Measurements from ENCODE around the gene IL36RN.

Gene IL36RN

GRCh38 chr2:113111823-113112287 is 52.9 kb downstream of the IL36RN start:
- H2AFZ ChIP-seq (ENCODE audit: low read depth, low read length), result no peak overlapping the region
- H3K36me3 ChIP-seq (ENCODE audit: insufficient read depth, low read length), result no peaks in the 10 kb centered on the region
- no peak overlapping the region for H3K27ac ChIP-seq (ENCODE audit: low read length)
- no peak overlapping the region for H3K9ac ChIP-seq (ENCODE audit: low read depth, low read length)
- no peaks in the 10 kb centered on the region for H3K9me3 ChIP-seq (ENCODE audit: insufficient read depth, low read length, severe bottlenecking)
- H3K4me3 ChIP-seq (ENCODE audit: low read depth in 1 of 2, low read length in 2 of 2), result no peak overlapping the region
- peaks cover 5% of the 10 kb centered on the region for H3K27me3 ChIP-seq (ENCODE audit: insufficient read depth, low read length, poor library complexity)
- DNase-seq, result no peak
- no peaks in the 10 kb centered on the region for H4K20me1 ChIP-seq (ENCODE audit: insufficient read depth, low read length)
- no peaks in the 10 kb centered on the region for H3K79me2 ChIP-seq (ENCODE audit: insufficient read depth, low read length)
- no peaks in the 10 kb centered on the region for H3K4me1 ChIP-seq (ENCODE audit: insufficient read depth, low read length)
- TF ChIP-seq EZH2 (IDR thresholded peaks at IDR 0.05; ENCODE audit: borderline replicate concordance, low read depth, low read length, severe bottlenecking) (no peak), CTCF (IDR thresholded peaks at IDR 0.05; ENCODE audit: borderline replicate concordance, extremely low read depth, low read length, poor library complexity, severe bottlenecking) (no peak)
- H3K4me2 ChIP-seq (ENCODE audit: insufficient read depth, low read length), result no peak overlapping the region
- ATAC-seq (ENCODE audit: insufficient read depth, low read depth), result no peak

- DNase-seq, result no peak
- Histone ChIP-seq H3K36me3 (ENCODE audit: insufficient read depth, low read length) (no peaks in the 10 kb centered on the region), H3K27me3 (ENCODE audit: insufficient read depth, low read length, poor library complexity) (peaks cover 5% of the 10 kb centered on the region), H3K4me3 (ENCODE audit: low read depth in 1 of 2, low read length in 2 of 2) (no peak overlapping the region), H2AFZ (ENCODE audit: low read depth, low read length) (no peak overlapping the region), H3K4me1 (ENCODE audit: insufficient read depth, low read length) (no peaks in the 10 kb centered on the region), H3K9ac (ENCODE audit: low read depth, low read length) (no peak overlapping the region), H3K79me2 (ENCODE audit: insufficient read depth, low read length) (no peaks in the 10 kb centered on the region), H4K20me1 (ENCODE audit: insufficient read depth, low read length) (no peaks in the 10 kb centered on the region), H3K4me2 (ENCODE audit: insufficient read depth, low read length) (no peak overlapping the region), H3K27ac (ENCODE audit: low read length) (no peak overlapping the region), H3K9me3 (ENCODE audit: insufficient read depth, low read length, severe bottlenecking) (no peaks in the 10 kb centered on the region)
- no peak for ATAC-seq (ENCODE audit: insufficient read depth, low read depth)
- no peak for TF ChIP-seq EZH2 (IDR thresholded peaks at IDR 0.05; ENCODE audit: borderline replicate concordance, low read depth, low read length, severe bottlenecking)
- no peak for TF ChIP-seq CTCF (IDR thresholded peaks at IDR 0.05; ENCODE audit: borderline replicate concordance, extremely low read depth, low read length, poor library complexity, severe bottlenecking)
These were observed 53.4 kb downstream of the IL36RN start for GRCh38 chr2:113112441-113112840.

GRCh38 chr2:113112871-113113270 is 53.9 kb downstream of the IL36RN start:
- TF ChIP-seq CTCF (IDR thresholded peaks at IDR 0.05; ENCODE audit: borderline replicate concordance, extremely low read depth, low read length, poor library complexity, severe bottlenecking) (no peak), EZH2 (IDR thresholded peaks at IDR 0.05; ENCODE audit: borderline replicate concordance, low read depth, low read length, severe bottlenecking) (no peak)
- DNase-seq, result no peak
- no peaks in the 10 kb centered on the region for H3K79me2 ChIP-seq (ENCODE audit: insufficient read depth, low read length)
- no peak overlapping the region for H3K27ac ChIP-seq (ENCODE audit: low read length)
- no peak overlapping the region for H3K4me2 ChIP-seq (ENCODE audit: insufficient read depth, low read length)
- no peaks in the 10 kb centered on the region for H3K36me3 ChIP-seq (ENCODE audit: insufficient read depth, low read length)
- H2AFZ ChIP-seq (ENCODE audit: low read depth, low read length), result no peak overlapping the region
- ATAC-seq (ENCODE audit: insufficient read depth, low read depth), result no peak
- no peaks in the 10 kb centered on the region for H4K20me1 ChIP-seq (ENCODE audit: insufficient read depth, low read length)
- no peaks in the 10 kb centered on the region for H3K9me3 ChIP-seq (ENCODE audit: insufficient read depth, low read length, severe bottlenecking)
- H3K9ac ChIP-seq (ENCODE audit: low read depth, low read length), result no peak overlapping the region
- no peak overlapping the region for H3K4me3 ChIP-seq (ENCODE audit: low read depth in 1 of 2, low read length in 2 of 2)
- H3K27me3 ChIP-seq (ENCODE audit: insufficient read depth, low read length, poor library complexity), result peaks cover 5% of the 10 kb centered on the region
- no peaks in the 10 kb centered on the region for H3K4me1 ChIP-seq (ENCODE audit: insufficient read depth, low read length)

- TF ChIP-seq CTCF (IDR thresholded peaks at IDR 0.05; ENCODE audit: borderline replicate concordance, extremely low read depth, low read length, poor library complexity, severe bottlenecking) (no peak), EZH2 (IDR thresholded peaks at IDR 0.05; ENCODE audit: borderline replicate concordance, low read depth, low read length, severe bottlenecking) (no peak)
- no peaks in the 10 kb centered on the region for H3K4me1 ChIP-seq (ENCODE audit: insufficient read depth, low read length)
- no peaks in the 10 kb centered on the region for H3K79me2 ChIP-seq (ENCODE audit: insufficient read depth, low read length)
- DNase-seq (no peak), ATAC-seq (ENCODE audit: insufficient read depth, low read depth) (no peak)
- H3K9me3 ChIP-seq (ENCODE audit: insufficient read depth, low read length, severe bottlenecking), result no peaks in the 10 kb centered on the region
- no peak overlapping the region for H2AFZ ChIP-seq (ENCODE audit: low read depth, low read length)
- H3K36me3 ChIP-seq (ENCODE audit: insufficient read depth, low read length), result no peaks in the 10 kb centered on the region
- H3K27ac ChIP-seq (ENCODE audit: low read length), result no peak overlapping the region
- H4K20me1 ChIP-seq (ENCODE audit: insufficient read depth, low read length), result no peaks in the 10 kb centered on the region
- no peak overlapping the region for H3K9ac ChIP-seq (ENCODE audit: low read depth, low read length)
- peaks cover 5% of the 10 kb centered on the region for H3K27me3 ChIP-seq (ENCODE audit: insufficient read depth, low read length, poor library complexity)
- H3K4me3 ChIP-seq (ENCODE audit: low read depth in 1 of 2, low read length in 2 of 2), result no peak overlapping the region
- no peak overlapping the region for H3K4me2 ChIP-seq (ENCODE audit: insufficient read depth, low read length)
These were observed 54.8 kb downstream of the IL36RN start for GRCh38 chr2:113113807-113114206.
